ENCODE measurements around the gene ZFP69B.

DNA sequence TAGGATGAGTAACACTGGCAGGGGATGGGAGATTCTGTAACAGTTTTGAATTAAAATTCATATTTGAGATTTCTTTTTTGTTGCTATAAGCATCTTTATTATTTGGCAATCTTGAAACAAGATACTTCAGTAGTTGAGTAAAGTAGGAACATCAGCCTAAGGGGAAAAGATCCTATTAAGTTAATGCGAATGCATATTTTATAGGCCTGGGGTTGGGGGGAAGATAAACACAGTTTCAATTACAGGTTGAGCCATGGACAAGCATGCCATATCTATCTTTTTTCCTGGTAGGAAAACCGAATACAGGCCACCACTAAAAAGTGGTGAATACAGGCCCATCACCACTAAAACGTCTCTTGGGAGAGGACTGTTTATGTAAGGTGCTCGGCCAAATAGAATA is 44.5 kb upstream of the ZFP69B start:
- TF ChIP-seq EZH2 (IDR thresholded peaks at IDR 0.05; ENCODE audit: insufficient read depth, poor library complexity, severe bottlenecking) (no peak), EZH2phosphoT487 (IDR thresholded peaks at IDR 0.05; ENCODE audit: insufficient read depth, low read depth) (no peak)

Data from GM23248 (cell line).